HCT116 (cell line): Measurements from ENCODE around the gene ZFR2. TPM values are rescaled to one million over a fixed set of nuclear protein-coding genes. Genes with fewer than 3 reads are reported as not detected.

Experiments
- ATAC-seq: fragments of 200-7000 bp; cut with Tn5 transposase; 2 replicates; pipeline ENCODE4 v1.9.1; 2020; ENCODE audit warnings: mild to moderate bottlenecking, moderate library complexity
- BruUV-seq: library from RNA; stranded (reverse); fragments of 400-500 nt; replicated peaks from 2 replicates; lab custom pipeline; 2021; lab: Mats Ljungman, UMichigan
- CTCF ChIA-PET: fragments of 300-600 bp; sonication (Branson Sonifier 250); formaldehyde crosslinking; loops from one replicate; lab custom pipeline; 2021; ENCODE audit warnings: antibody characterized with exemption; lab: Charles Lee
- POLR2A ChIA-PET: fragments of 300-600, 350-600 bp; sonication (Branson Sonifier 250); formaldehyde crosslinking; loops from one replicate; lab custom pipeline; 2021; ENCODE audit warnings: antibody characterized with exemption; lab: Charles Lee
- RAD21 ChIA-PET, 2 experiments: fragments of 300-600 bp; sonication (Branson Sonifier 250); formaldehyde crosslinking; loops; one replicate each; lab custom pipeline; 2023; ENCODE audit warnings: low total read pairs in 2 of 2; ENCODE audit not compliant: uncharacterized antibody in 2 of 2, unreplicated experiment in 2 of 2, low non-redundant PET in 1 of 2; lab: Charles Lee
- DNase-seq: peaks from one replicate; pipeline ENCODE4 v3.0.0-alpha.2; 2010; ENCODE audit warnings: low read depth, low spot score
- H2AFZ ChIP-seq: fragments of 200-600 bp; shearing (Covaris generic), sonication (generic); 2 replicates; pipeline ENCODE4 v1.6.1; 2017; ENCODE audit warnings: low read depth, mixed run types, mixed read lengths, antibody characterized with exemption, low read length; ENCODE audit not compliant: poor library complexity, severe bottlenecking
- H3K27ac ChIP-seq: 2 replicates; pipeline ENCODE4 v1.5.1; 2012; ENCODE audit warnings: low read depth, low read length
- H3K27me3 ChIP-seq: fragments of 200-600 bp; sonication (generic); 2 replicates; pipeline ENCODE4 v1.6.1; 2016; ENCODE audit warnings: mixed run types, low read length, mixed read lengths; ENCODE audit not compliant: insufficient read depth
- H3K36me3 ChIP-seq, 2 experiments: fragments of 200-500 bp in 1 of 2; fragments of 200-600 bp in 1 of 2; sonication (Bioruptor generic) in 1 of 2; sonication (generic) in 1 of 2; 2 replicates each; pipeline versions ENCODE4 v1.5.1 to v1.6.1; 2014 to 2016; ENCODE audit warnings: low read length in 2 of 2, inconsistent platforms in 1 of 2, mixed read lengths in 1 of 2, mixed run types in 1 of 2; ENCODE audit not compliant: insufficient read depth in 2 of 2, control insufficient read depth in 1 of 2
- H3K4me1 ChIP-seq, 2 experiments: fragments of 200-600 bp in 1 of 2; sonication (generic) in 1 of 2; 2 replicates each; pipeline versions ENCODE4 v1.5.1 to v1.6.1; 2012 to 2017; ENCODE audit warnings: low read length in 2 of 2, inconsistent platforms in 1 of 2, mild to moderate bottlenecking in 1 of 2, mixed read lengths in 1 of 2, mixed run types in 1 of 2, moderate library complexity in 1 of 2; ENCODE audit not compliant: insufficient read depth in 2 of 2, control insufficient read depth in 1 of 2
- H3K4me2 ChIP-seq: fragments of 200-600 bp; sonication (generic); 2 replicates; pipeline ENCODE4 v1.6.1; 2017; ENCODE audit warnings: mixed run types, low read length, mixed read lengths
- H3K4me3 ChIP-seq, 2 experiments: fragments of 200-600 bp in 1 of 2; sonication (generic) in 1 of 2; replicated peaks in 1 of 2; 2 replicates each; pipeline ENCODE4 v1.5.1; 2011 to 2016; ENCODE audit warnings: low read length in 2 of 2, control low read depth in 1 of 2, low read depth in 1 of 2, mild to moderate bottlenecking in 1 of 2, mixed read lengths in 1 of 2, mixed run types in 1 of 2
- H3K79me2 ChIP-seq: fragments of 200-600 bp; sonication (generic); 2 replicates; pipeline ENCODE4 v1.6.1; 2017; ENCODE audit warnings: mild to moderate bottlenecking, mixed run types, low read length, moderate library complexity, mixed read lengths; ENCODE audit not compliant: insufficient read depth
- H3K9ac ChIP-seq: fragments of 200-600 bp; sonication (generic); 2 replicates; pipeline ENCODE4 v1.6.1; 2016; ENCODE audit warnings: low read length, mixed read lengths
- H3K9me2 ChIP-seq: fragments of 200-600 bp; sonication (generic), shearing (Covaris generic); 2 replicates; pipeline ENCODE4 v1.6.1; 2017; ENCODE audit warnings: mixed run types, mild to moderate bottlenecking, moderate library complexity; ENCODE audit not compliant: insufficient read depth
- H3K9me3 ChIP-seq, 2 experiments: fragments of 200-500 bp in 1 of 2; fragments of 200-600 bp in 1 of 2; sonication (Bioruptor generic) in 1 of 2; sonication (generic) in 1 of 2; 2 replicates each; pipeline ENCODE4 v1.6.1; 2014 to 2017; ENCODE audit warnings: low read length in 2 of 2, mixed read lengths in 2 of 2, inconsistent platforms in 1 of 2, low read depth in 1 of 2, mild to moderate bottlenecking in 1 of 2, mixed run types in 1 of 2, moderate library complexity in 1 of 2; ENCODE audit not compliant: control insufficient read depth in 1 of 2, insufficient read depth in 1 of 2
- H4K20me1 ChIP-seq: fragments of 200-600 bp; sonication (generic), shearing (Covaris generic); 2 replicates; pipeline ENCODE4 v1.6.1; 2017; ENCODE audit warnings: mixed run types, mild to moderate bottlenecking, moderate library complexity; ENCODE audit not compliant: insufficient read depth
- CEBPB ChIP-seq: IDR thresholded peaks from 2 replicates; pipeline ENCODE4 v1.6.1; 2012; ENCODE audit warnings: low read depth
- ELF1 ChIP-seq: IDR thresholded peaks from 2 replicates; pipeline ENCODE4 v1.6.1; 2012; ENCODE audit warnings: low read depth, borderline replicate concordance
- EZH2 ChIP-seq: fragments of 200-600 bp; sonication (generic); IDR thresholded peaks from 2 replicates; pipeline ENCODE4 v1.6.1; 2017; ENCODE audit warnings: antibody characterized with exemption, mixed run types
- FOSL1 ChIP-seq: IDR thresholded peaks from 2 replicates; pipeline ENCODE4 v1.6.1; 2012; ENCODE audit warnings: low read depth
- POLR2A ChIP-seq: IDR thresholded peaks from 2 replicates; pipeline ENCODE4 v1.7.0; 2011; ENCODE audit warnings: borderline replicate concordance; ENCODE audit not compliant: insufficient read depth, insufficient read length; ENCODE audit errors: extremely low read depth
- SIN3A ChIP-seq: IDR thresholded peaks from 2 replicates; pipeline ENCODE4 v1.6.1; 2012; ENCODE audit warnings: low read depth
- YY1 ChIP-seq: IDR thresholded peaks from 2 replicates; pipeline ENCODE4 v1.6.1; 2011; ENCODE audit warnings: low read length, low read depth, moderate library complexity, mild to moderate bottlenecking; ENCODE audit not compliant: insufficient replicate concordance; ENCODE audit errors: extremely low read depth
- ZBTB33 ChIP-seq: IDR thresholded peaks from 2 replicates; pipeline ENCODE4 v1.6.1; 2011; ENCODE audit warnings: mild to moderate bottlenecking, low read length, moderate library complexity; ENCODE audit not compliant: insufficient replicate concordance; ENCODE audit errors: extremely low read depth
- ZNF274 ChIP-seq: fragments of 200-500 bp; sonication (Bioruptor generic); IDR thresholded peaks from 2 replicates; pipeline ENCODE4 v1.6.1; 2014; ENCODE audit warnings: mild to moderate bottlenecking, low read depth, low read length, inconsistent platforms
- intact Hi-C: fragments of 100-400 bp; cut with micrococcal nuclease; formaldehyde crosslinking; loops from 2 replicates; pipeline ENCODE4 v1.10.0; 2022
- total RNA-seq: library from RNA; stranded (reverse); gene quantifications from one replicate; pipeline ENCODE4 v1.2.1, GENCODE V29; 2021; ENCODE audit not compliant: unreplicated experiment

ZFR2 gene
- total RNA-seq, 1 experiment from 2014 or later, result 0.34 TPM

- Histone ChIP-seq H3K4me2 (no peak overlapping the region), H3K9me3 (peaks cover 0 to 5% of the 10 kb centered on the region in 2 experiments; a peak in 2 of 4 replicates), H3K4me3 (no peak overlapping the region)
- TF ChIP-seq ZNF274 (no peak), FOSL1 (no peak), SIN3A (no peak), YY1 (no peak), ZBTB33 (no peak), EZH2 (no peak), CEBPB (no peak), ELF1 (no peak), POLR2A (no peak)
- TF ChIP-seq, all 23 proteins: peak for 0
- Histone ChIP-seq H3K9me2 (no peaks in the 10 kb centered on the region), H3K9ac (no peak overlapping the region), H3K27me3 (no peaks in the 10 kb centered on the region), H3K27ac (no peak overlapping the region), H4K20me1 (no peaks in the 10 kb centered on the region), H3K36me3 (no peaks in the 10 kb centered on the region), H2AFZ (no peak overlapping the region), H3K4me1 (no peaks in the 10 kb centered on the region), H3K79me2 (no peaks in the 10 kb centered on the region)
- no peak for ATAC-seq
- CTCF ChIA-PET, result no interaction called here
- POLR2A ChIA-PET, result no interaction called here
- BruUV-seq, result no TSS peak
- RAD21 ChIA-PET, result no interaction called here
- intact Hi-C loops, result no loop called here
- DNase-seq, result no peak
Measured at GRCh38 chr19:3803986-3804385, 64.9 kb downstream of the ZFR2 start.
